ENCODE results near the gene CFAP300. TPM values are rescaled to one million over a fixed set of nuclear protein-coding genes. Genes with fewer than 3 reads are reported as not detected.

The CFAP300 gene
- polyA plus RNA-seq, 1 donor = 2.2 TPM

Other genes with a start within 250 kb of the CFAP300 start
- 2.8 TPM for gene CEP126, start 132.4 kb upstream of the CFAP300 start, polyA plus RNA-seq (ENCODE audit: insufficient read length)
- gene ANGPTL5, start 130.9 kb upstream of the CFAP300 start, polyA plus RNA-seq (ENCODE audit: insufficient read length) = not detected
- 78.8 TPM for gene YAP1, start 63.0 kb downstream of the CFAP300 start, polyA plus RNA-seq (ENCODE audit: insufficient read length)

Measured in hindlimb muscle (tissue), 1 donor.